Panc1 (cell line): Measurements from ENCODE around the gene IGSF23. TPM values are rescaled to one million over a fixed set of nuclear protein-coding genes. Genes with fewer than 3 reads are reported as not detected.
"Not testable (repeated sequence)": the region's sequence is repeated elsewhere in the genome, so short reads cannot be mapped to it uniquely, and the experiment has no call there.

Experiments used
- ATAC-seq: fragments of 200-7000 bp; cut with Tn5 transposase; 2 replicates; pipeline ENCODE4 v1.9.1; 2020; ENCODE audit warnings: mild to moderate bottlenecking, moderate library complexity
- BruUV-seq: library from RNA; stranded (reverse); fragments of 400-500 nt; replicated peaks from 2 replicates; lab custom pipeline; 2021; lab: Mats Ljungman, UMichigan
- CTCF ChIA-PET: fragments of 300-600 bp; sonication (Branson Sonifier 250); formaldehyde crosslinking; loops from one replicate; lab custom pipeline; 2022; ENCODE audit warnings: antibody characterized with exemption; lab: Charles Lee
- POLR2A ChIA-PET: fragments of 300-600 bp; sonication (Branson Sonifier 250); formaldehyde crosslinking; loops from one replicate; lab custom pipeline; 2022; ENCODE audit warnings: antibody characterized with exemption; lab: Charles Lee
- DNase-seq: peaks from one replicate; pipeline ENCODE4 v3.0.0-alpha.2; 2010; ENCODE audit warnings: low read depth, low spot score
- H3K27ac ChIP-seq: 2 replicates; pipeline ENCODE4 v1.5.1; 2011; ENCODE audit warnings: mild to moderate bottlenecking, low read length, inconsistent platforms
- H3K27me3 ChIP-seq: fragments of 200-500 bp; sonication (Bioruptor generic); 2 replicates; pipeline ENCODE4 v1.6.0; 2014; ENCODE audit warnings: low read length, inconsistent platforms; ENCODE audit not compliant: control insufficient read depth, insufficient read depth
- H3K36me3 ChIP-seq: fragments of 200-500 bp; sonication (Bioruptor generic); 2 replicates; pipeline ENCODE4 v1.5.1; 2014; ENCODE audit warnings: inconsistent platforms, mild to moderate bottlenecking, low read length, moderate library complexity; ENCODE audit not compliant: control insufficient read depth, insufficient read depth
- H3K4me1 ChIP-seq: 2 replicates; pipeline ENCODE4 v1.5.1; 2011; ENCODE audit warnings: inconsistent platforms, mild to moderate bottlenecking, low read length, moderate library complexity; ENCODE audit not compliant: control insufficient read depth, insufficient read depth
- H3K4me3 ChIP-seq, 2 experiments: 2 replicates each; pipeline ENCODE4 v1.5.1; 2011 to 2012; ENCODE audit warnings: low read depth in 2 of 2, low read length in 2 of 2, mild to moderate bottlenecking in 2 of 2, inconsistent platforms in 1 of 2, moderate library complexity in 1 of 2
- H3K9me3 ChIP-seq: fragments of 200-500 bp; sonication (Bioruptor generic); 2 replicates; pipeline ENCODE4 v1.5.1; 2014; ENCODE audit warnings: low read depth, mild to moderate bottlenecking, inconsistent platforms, low read length, moderate library complexity; ENCODE audit not compliant: control insufficient read depth, insufficient read depth
- POLR2AphosphoS5 ChIP-seq: IDR thresholded peaks from 2 replicates; pipeline ENCODE4 v1.6.1; 2012; ENCODE audit warnings: mild to moderate bottlenecking, low read depth, low read length, moderate library complexity
- SIN3A ChIP-seq: IDR thresholded peaks from 2 replicates; pipeline ENCODE4 v1.6.1; 2012; ENCODE audit warnings: low read depth, mild to moderate bottlenecking, low read length, moderate library complexity, borderline replicate concordance; ENCODE audit not compliant: insufficient read depth
- TCF7L2 ChIP-seq: IDR thresholded peaks from 2 replicates; pipeline ENCODE4 v1.6.1; 2011; ENCODE audit warnings: mild to moderate bottlenecking, low read depth, low read length, inconsistent platforms
- in situ Hi-C: cut with HindIII; loops from 2 replicates; pipeline ENCODE4 v1.10.0; 2016; ENCODE audit warnings: low sequenced_read_pairs, low pct_unique_long_range_greater_than_20kb
- intact Hi-C: fragments of 100-400 bp; cut with micrococcal nuclease; formaldehyde crosslinking; loops from one replicate; pipeline ENCODE4 v1.10.0; 2022; ENCODE audit not compliant: unreplicated experiment
- total RNA-seq: library from RNA; stranded (reverse); gene quantifications from one replicate; pipeline ENCODE4 v1.2.1, GENCODE V29; 2021; ENCODE audit not compliant: unreplicated experiment
- TF ChIP-seq, protein P1 (sequence below): fragments of 450-650 bp; IDR thresholded peaks from 2 replicates; pipeline ENCODE4 v1.5.1; 2017; ENCODE audit warnings: mild to moderate bottlenecking
- TF ChIP-seq, protein P2 (sequence below), 2 experiments: IDR thresholded peaks; 2 replicates each; pipeline ENCODE4 v1.6.1; 2011 to 2012; ENCODE audit warnings: low read depth in 2 of 2, control low read depth in 1 of 2, low read length in 1 of 2, mild to moderate bottlenecking in 1 of 2, moderate library complexity in 1 of 2; ENCODE audit not compliant: insufficient read depth in 1 of 2

Gene IGSF23
- total RNA-seq, 1 experiment from 2014 or later: not detected

DNA sequence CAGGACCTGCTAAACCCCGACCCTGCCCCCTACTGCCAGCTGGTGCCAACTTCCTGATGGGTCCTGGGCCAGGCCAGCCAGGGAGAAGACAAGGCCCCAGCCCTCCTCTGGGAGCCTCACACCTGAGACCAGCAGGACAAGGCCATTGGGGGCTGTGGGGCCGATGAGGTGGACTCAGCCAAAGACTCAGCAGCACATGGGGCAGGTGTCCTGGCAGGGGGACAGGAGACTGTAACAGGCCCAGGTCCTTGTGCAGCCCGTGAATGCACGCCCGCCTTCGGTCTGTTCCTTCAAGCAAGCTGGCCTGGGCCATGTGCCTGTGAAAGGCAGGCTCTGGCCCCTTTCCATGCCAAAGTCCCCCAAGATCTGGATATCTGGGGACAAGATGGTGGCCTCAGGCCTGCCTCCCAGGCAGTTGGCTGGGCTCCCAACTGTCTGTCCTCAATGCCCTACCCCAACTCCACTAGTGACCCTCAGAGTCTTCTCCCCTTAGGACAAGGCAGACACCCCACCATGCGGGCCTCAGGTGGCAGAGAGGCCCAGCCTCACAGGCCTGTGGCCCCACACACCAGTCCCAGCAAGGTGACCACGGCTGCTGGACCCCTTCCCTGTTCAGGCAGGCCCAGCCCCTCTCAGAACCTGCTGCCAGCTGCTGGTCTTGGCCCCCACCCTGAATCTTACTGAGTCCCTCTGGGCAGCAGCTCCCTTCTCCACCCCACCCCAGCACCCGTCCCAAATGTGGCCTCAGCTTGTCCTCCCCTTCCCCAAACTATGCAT is 70.3 kb downstream of the IGSF23 start:
- intact Hi-C loops: no loop called here
- no peaks in the 10 kb centered on the region for H3K36me3 ChIP-seq
- H3K27ac ChIP-seq: no peak overlapping the region
- DNase-seq (no peak), ATAC-seq (peak; percentile 15; the same call in 1 of the 2 replicates)
- TF ChIP-seq POLR2AphosphoS5 (no peak), SIN3A (no peak), TCF7L2 (no peak)
- TF ChIP-seq, protein P1, sequence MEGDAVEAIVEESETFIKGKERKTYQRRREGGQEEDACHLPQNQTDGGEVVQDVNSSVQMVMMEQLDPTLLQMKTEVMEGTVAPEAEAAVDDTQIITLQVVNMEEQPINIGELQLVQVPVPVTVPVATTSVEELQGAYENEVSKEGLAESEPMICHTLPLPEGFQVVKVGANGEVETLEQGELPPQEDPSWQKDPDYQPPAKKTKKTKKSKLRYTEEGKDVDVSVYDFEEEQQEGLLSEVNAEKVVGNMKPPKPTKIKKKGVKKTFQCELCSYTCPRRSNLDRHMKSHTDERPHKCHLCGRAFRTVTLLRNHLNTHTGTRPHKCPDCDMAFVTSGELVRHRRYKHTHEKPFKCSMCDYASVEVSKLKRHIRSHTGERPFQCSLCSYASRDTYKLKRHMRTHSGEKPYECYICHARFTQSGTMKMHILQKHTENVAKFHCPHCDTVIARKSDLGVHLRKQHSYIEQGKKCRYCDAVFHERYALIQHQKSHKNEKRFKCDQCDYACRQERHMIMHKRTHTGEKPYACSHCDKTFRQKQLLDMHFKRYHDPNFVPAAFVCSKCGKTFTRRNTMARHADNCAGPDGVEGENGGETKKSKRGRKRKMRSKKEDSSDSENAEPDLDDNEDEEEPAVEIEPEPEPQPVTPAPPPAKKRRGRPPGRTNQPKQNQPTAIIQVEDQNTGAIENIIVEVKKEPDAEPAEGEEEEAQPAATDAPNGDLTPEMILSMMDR: no peak
- TF ChIP-seq, protein P2, sequence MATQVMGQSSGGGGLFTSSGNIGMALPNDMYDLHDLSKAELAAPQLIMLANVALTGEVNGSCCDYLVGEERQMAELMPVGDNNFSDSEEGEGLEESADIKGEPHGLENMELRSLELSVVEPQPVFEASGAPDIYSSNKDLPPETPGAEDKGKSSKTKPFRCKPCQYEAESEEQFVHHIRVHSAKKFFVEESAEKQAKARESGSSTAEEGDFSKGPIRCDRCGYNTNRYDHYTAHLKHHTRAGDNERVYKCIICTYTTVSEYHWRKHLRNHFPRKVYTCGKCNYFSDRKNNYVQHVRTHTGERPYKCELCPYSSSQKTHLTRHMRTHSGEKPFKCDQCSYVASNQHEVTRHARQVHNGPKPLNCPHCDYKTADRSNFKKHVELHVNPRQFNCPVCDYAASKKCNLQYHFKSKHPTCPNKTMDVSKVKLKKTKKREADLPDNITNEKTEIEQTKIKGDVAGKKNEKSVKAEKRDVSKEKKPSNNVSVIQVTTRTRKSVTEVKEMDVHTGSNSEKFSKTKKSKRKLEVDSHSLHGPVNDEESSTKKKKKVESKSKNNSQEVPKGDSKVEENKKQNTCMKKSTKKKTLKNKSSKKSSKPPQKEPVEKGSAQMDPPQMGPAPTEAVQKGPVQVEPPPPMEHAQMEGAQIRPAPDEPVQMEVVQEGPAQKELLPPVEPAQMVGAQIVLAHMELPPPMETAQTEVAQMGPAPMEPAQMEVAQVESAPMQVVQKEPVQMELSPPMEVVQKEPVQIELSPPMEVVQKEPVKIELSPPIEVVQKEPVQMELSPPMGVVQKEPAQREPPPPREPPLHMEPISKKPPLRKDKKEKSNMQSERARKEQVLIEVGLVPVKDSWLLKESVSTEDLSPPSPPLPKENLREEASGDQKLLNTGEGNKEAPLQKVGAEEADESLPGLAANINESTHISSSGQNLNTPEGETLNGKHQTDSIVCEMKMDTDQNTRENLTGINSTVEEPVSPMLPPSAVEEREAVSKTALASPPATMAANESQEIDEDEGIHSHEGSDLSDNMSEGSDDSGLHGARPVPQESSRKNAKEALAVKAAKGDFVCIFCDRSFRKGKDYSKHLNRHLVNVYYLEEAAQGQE (IDR thresholded peaks at IDR 0.05; ENCODE audit: insufficient read depth in 1 of 2, low read depth in 2 of 2, low read length in 1 of 2): no peak
- no peaks in the 10 kb centered on the region for H3K9me3 ChIP-seq
- in situ Hi-C loops: no loop called here
- ChIA-PET CTCF (interaction anchor here (0.6 kb wide), 1 partner anchor 29 kb away, joined by 5 read pairs; no protein-coding TSS in a partner anchor), POLR2A (no interaction called here)
- H3K27me3 ChIP-seq: no peaks in the 10 kb centered on the region
- H3K4me1 ChIP-seq: 0 out of 2 replicates have a peak, but pooled peaks cover 2% of the 10 kb centered on the region
- no peak overlapping the region for H3K4me3 ChIP-seq
- no TSS peak for BruUV-seq

DNA sequence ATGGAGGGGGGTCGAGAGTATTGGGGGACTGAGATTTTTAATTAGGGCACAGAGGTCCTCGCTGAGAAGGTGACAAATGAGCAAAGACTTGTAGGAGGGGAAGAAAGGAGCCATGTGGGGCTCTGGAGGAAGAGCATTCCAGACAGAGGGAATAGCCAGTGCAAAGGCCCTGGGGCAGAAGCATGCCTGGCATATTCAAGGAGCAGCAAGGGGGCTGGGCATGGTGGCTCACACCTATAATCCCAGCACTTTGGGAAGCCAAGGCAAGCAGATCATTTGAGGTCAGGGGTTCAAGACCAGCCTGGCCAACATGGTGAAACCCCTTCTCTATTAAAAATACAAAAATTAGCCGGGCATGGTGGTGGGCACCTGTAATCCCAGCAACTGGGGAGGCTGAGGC is 71.0 kb downstream of the IGSF23 start:
- POLR2A ChIA-PET, H3K4me1 ChIP-seq, intact Hi-C loops, H3K36me3 ChIP-seq, in situ Hi-C loops, H3K27ac ChIP-seq, DNase-seq, H3K27me3 ChIP-seq, BruUV-seq, H3K4me3 ChIP-seq, H3K9me3 ChIP-seq, ATAC-seq, CTCF ChIA-PET: not testable (repeated sequence)
